ENCODE results near the gene MRPL58. TPM values are rescaled to one million over a fixed set of nuclear protein-coding genes. Genes with fewer than 3 reads are reported as not detected.

MRPL58 gene
- total RNA-seq, 1 experiment from 2014 or later, result 55.2 TPM

GRCh38 chr17:75034236-75034908 lies 21.9 kb downstream of the MRPL58 start:
- in situ Hi-C loops (cut with HindIII; ENCODE audit: low pct_unique_long_range_greater_than_20kb, low sequenced_read_pairs), result no loop called here
- ChIA-PET POLR2A (interaction anchor here (0.7 to 2.2 kb wide), 3 partner anchors 22 to 156 kb away, joined by 3 to 10 read pairs (median 3); partner anchors contain the start of gene MRPL58), CTCF (interaction anchor here (0.5 to 3.7 kb wide), 4 partner anchors 20 to 111 kb away, joined by 3 to 29 read pairs (median 6); partner anchors contain the start of gene USH1G)
- Histone ChIP-seq H3K27me3 (ENCODE audit: control insufficient read depth, insufficient read depth, low read length) (no peaks in the 10 kb centered on the region), H3K36me3 (ENCODE audit: control insufficient read depth, insufficient read depth, low read length) (no peaks in the 10 kb centered on the region), H3K4me1 (ENCODE audit: control insufficient read depth, insufficient read depth, low read length) (peaks cover 10% of the 10 kb centered on the region; the same call in 1 of the 2 replicates), H3K27ac (ENCODE audit: low read length) (peak overlapping the region; percentile 93), H3K9me3 (ENCODE audit: control insufficient read depth, insufficient read depth, low read depth, low read length) (no peaks in the 10 kb centered on the region), H3K4me3 (ENCODE audit: low read depth in 2 of 2, low read length in 2 of 2) (peak overlapping the region; percentile 66 to 88)
- DNase-seq (ENCODE audit: low read depth, low spot score) (peak; percentile 84), ATAC-seq (peak; percentile 76)
- no TSS peak for BruUV-seq (replicated peaks)
- intact Hi-C loops (cut with micrococcal nuclease; ENCODE audit: unreplicated experiment), result no loop called here
- TF ChIP-seq, protein P1, sequence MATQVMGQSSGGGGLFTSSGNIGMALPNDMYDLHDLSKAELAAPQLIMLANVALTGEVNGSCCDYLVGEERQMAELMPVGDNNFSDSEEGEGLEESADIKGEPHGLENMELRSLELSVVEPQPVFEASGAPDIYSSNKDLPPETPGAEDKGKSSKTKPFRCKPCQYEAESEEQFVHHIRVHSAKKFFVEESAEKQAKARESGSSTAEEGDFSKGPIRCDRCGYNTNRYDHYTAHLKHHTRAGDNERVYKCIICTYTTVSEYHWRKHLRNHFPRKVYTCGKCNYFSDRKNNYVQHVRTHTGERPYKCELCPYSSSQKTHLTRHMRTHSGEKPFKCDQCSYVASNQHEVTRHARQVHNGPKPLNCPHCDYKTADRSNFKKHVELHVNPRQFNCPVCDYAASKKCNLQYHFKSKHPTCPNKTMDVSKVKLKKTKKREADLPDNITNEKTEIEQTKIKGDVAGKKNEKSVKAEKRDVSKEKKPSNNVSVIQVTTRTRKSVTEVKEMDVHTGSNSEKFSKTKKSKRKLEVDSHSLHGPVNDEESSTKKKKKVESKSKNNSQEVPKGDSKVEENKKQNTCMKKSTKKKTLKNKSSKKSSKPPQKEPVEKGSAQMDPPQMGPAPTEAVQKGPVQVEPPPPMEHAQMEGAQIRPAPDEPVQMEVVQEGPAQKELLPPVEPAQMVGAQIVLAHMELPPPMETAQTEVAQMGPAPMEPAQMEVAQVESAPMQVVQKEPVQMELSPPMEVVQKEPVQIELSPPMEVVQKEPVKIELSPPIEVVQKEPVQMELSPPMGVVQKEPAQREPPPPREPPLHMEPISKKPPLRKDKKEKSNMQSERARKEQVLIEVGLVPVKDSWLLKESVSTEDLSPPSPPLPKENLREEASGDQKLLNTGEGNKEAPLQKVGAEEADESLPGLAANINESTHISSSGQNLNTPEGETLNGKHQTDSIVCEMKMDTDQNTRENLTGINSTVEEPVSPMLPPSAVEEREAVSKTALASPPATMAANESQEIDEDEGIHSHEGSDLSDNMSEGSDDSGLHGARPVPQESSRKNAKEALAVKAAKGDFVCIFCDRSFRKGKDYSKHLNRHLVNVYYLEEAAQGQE (IDR thresholded peaks at IDR 0.05; ENCODE audit: insufficient read depth in 1 of 2, low read depth in 2 of 2, low read length in 1 of 2), result peak in 1 of 2 experiments; percentile 60; a peak in 1 of 4 replicates
- TF ChIP-seq SIN3A (IDR thresholded peaks at IDR 0.05; ENCODE audit: borderline replicate concordance, insufficient read depth, low read depth, low read length) (no peak), CTCF (IDR thresholded peaks at IDR 0.05) (no peak)

GRCh38 chr17:75036643-75037268 lies 24.3 kb downstream of the MRPL58 start:
- Histone ChIP-seq H3K4me3 (ENCODE audit: low read depth in 2 of 2, low read length in 2 of 2) (peak overlapping the region; percentile 55 to 66; a peak in 2 of 4 replicates), H3K9me3 (ENCODE audit: control insufficient read depth, insufficient read depth, low read depth, low read length) (no peaks in the 10 kb centered on the region), H3K36me3 (ENCODE audit: control insufficient read depth, insufficient read depth, low read length) (0 out of 2 replicates have a peak, but pooled peaks cover 2% of the 10 kb centered on the region), H3K4me1 (ENCODE audit: control insufficient read depth, insufficient read depth, low read length) (peaks cover 10% of the 10 kb centered on the region; the same call in 1 of the 2 replicates), H3K27me3 (ENCODE audit: control insufficient read depth, insufficient read depth, low read length) (no peaks in the 10 kb centered on the region), H3K27ac (ENCODE audit: low read length) (peak overlapping the region; percentile 87)
- peak; percentile 92 for TF ChIP-seq TCF7L2 (IDR thresholded peaks at IDR 0.05; ENCODE audit: low read depth, low read length)
- TF ChIP-seq, protein P1 (IDR thresholded peaks at IDR 0.05; ENCODE audit: insufficient read depth in 1 of 2, low read depth in 2 of 2, low read length in 1 of 2), result no peak
- no TSS peak for BruUV-seq (replicated peaks)
- DNase-seq (ENCODE audit: low read depth, low spot score) (no peak), ATAC-seq (no peak)
- intact Hi-C loops (cut with micrococcal nuclease; ENCODE audit: unreplicated experiment), result no loop called here
- ChIA-PET CTCF (interaction anchor here (0.8 to 3.7 kb wide), 4 partner anchors 17 to 246 kb away, joined by 3 to 29 read pairs (median 6); no protein-coding TSS in a partner anchor), POLR2A (no interaction called here)
- in situ Hi-C loops (cut with HindIII; ENCODE audit: low pct_unique_long_range_greater_than_20kb, low sequenced_read_pairs), result no loop called here
